A549 treated with GW870086 at 1 μM for 4 hours (cell line): ENCODE measurements around the gene ILF2. TPM values are rescaled to one million over a fixed set of nuclear protein-coding genes. Genes with fewer than 3 reads are reported as not detected.

ENCODE experiments used
- total RNA-seq: library from RNA; stranded (reverse); fragments of 200-300 nt; extraction: Qiagen RNA extraction; gene quantifications from 5 replicates; pipeline ENCODE4 v1.2.3, GENCODE V29; 2022; ENCODE audit warnings: low read depth

The ILF2 gene
- total RNA-seq = 259 to 286 TPM (median 267 TPM) in 5 replicates

GRCh38 chr1:153670859-153671627 lies at the start of gene ILF2:
Gene ILF2, minus strand, starts transcription at chr1:153670993. Its CDS starts 71 bp downstream, at chr1:153670922.

DNA sequence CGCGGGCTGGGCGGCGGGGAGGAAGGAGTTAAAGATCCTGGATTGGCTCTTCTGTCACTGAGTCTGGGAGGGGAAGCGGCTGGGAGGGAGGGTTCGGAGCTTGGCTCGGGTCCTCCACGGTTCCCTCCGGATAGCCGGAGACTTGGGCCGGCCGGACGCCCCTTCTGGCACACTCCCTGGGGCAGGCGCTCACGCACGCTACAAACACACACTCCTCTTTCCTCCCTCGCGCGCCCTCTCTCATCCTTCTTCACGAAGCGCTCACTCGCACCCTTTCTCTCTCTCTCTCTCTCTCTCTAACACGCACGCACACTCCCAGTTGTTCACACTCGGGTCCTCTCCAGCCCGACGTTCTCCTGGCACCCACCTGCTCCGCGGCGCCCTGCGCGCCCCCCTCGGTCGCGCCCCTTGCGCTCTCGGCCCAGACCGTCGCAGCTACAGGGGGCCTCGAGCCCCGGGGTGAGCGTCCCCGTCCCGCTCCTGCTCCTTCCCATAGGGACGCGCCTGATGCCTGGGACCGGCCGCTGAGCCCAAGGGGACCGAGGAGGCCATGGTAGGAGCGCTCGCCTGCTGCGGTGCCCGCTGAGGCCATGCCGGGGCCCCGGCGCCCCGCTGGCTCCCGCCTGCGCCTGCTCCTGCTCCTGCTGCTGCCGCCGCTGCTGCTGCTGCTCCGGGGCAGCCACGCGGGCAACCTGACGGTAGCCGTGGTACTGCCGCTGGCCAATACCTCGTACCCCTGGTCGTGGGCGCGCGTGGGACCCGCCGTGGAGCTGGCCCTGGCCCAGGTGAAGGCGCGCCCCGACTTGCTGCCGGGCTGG lies 7.9 kb upstream of the ILF2 start, which contains the start of gene NPR1:
Gene NPR1 (plus strand): TSS at position 170 of the 818 bp plus-strand sequence. CDS start 421 bp downstream, at position 591.

DNA sequence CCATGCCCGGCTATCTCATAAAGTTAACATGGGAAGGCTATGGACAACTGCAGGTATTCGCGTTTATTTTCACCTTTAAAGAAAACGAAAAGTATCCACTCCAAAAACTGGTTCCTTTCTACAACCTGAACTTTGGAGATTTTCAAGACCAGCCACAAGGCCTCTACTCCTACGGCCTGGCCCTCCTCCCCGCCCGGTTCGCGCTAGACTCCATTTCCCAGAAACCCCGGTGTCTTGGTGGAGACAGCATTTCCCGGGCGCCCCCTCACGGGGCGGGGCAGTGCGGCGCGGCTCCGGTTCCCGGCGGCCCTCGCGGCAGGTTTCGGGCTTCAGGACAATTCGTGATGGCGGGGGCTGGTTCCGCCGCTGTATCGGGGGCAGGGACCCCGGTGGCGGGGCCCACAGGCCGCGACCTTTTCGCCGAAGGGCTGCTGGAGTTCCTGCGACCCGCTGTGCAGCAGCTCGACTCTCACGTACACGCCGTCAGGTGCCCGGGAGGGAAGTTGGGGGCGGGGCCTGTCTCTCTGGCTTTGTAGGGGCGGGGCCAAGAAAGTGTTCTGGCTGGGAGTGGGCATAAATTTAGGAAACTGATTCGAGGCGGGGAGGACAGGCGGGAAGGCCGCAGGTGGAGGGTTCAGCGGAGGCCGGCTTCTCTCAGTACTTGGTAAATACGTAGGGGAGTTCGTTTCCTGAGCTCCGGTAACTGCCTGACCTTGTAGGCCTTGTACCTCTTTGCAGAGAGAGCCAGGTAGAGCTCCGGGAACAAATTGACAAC lies 12.2 kb downstream of the ILF2 start, which contains the start of gene SNAPIN:
Gene SNAPIN (plus strand): TSS at position 304 of the 775 bp plus-strand sequence. CDS start 41 bp downstream, at position 345.

DNA sequence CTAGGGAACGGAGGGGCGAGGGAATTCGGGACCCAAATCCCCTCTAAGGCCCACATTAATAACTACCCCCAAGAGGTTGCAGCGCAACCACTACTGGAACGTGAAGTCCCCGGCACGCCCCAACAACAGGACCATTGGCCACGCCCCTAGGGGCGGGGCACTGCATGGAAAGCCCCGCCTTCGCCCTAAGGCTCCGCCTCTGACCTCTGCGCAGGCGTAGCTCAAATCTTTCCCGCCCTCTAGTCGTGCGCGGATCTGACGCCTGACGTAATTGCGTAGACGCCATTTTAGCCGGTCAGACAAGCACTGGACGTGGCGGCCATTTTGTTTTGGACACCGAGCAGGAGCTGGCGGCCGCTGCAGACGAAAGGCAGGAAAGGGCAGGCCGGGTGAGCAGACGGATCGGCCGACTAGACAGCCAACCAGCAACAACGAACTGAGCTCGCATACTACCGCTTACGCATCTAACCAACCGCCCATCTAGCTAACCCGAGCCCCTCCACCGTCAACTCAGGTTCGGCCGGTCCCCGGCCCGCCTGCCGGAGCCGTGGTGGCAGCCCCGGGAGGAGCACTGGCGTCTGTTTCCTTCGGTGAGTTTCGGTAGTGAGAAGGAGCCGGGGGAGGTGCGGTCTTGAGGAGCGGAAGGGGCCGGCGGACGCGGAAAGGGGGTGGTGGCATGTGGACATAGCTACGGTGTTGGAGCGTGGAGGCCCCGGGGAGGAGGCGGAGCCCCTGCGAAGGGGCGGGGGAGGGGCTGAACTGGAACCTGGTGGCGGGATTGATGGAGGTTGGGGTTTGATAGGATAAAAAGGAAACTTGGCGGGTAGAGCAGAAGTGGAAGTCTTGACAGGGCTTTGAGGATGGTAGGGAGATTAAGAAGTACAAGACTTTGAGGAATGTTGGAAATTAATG lies 36.8 kb downstream of the ILF2 start, which contains the start of gene CHTOP:
Gene CHTOP (plus strand): TSS at position 313 of the 912 bp plus-strand sequence. CDS start 2,523 bp downstream, outside the sequence.

DNA sequence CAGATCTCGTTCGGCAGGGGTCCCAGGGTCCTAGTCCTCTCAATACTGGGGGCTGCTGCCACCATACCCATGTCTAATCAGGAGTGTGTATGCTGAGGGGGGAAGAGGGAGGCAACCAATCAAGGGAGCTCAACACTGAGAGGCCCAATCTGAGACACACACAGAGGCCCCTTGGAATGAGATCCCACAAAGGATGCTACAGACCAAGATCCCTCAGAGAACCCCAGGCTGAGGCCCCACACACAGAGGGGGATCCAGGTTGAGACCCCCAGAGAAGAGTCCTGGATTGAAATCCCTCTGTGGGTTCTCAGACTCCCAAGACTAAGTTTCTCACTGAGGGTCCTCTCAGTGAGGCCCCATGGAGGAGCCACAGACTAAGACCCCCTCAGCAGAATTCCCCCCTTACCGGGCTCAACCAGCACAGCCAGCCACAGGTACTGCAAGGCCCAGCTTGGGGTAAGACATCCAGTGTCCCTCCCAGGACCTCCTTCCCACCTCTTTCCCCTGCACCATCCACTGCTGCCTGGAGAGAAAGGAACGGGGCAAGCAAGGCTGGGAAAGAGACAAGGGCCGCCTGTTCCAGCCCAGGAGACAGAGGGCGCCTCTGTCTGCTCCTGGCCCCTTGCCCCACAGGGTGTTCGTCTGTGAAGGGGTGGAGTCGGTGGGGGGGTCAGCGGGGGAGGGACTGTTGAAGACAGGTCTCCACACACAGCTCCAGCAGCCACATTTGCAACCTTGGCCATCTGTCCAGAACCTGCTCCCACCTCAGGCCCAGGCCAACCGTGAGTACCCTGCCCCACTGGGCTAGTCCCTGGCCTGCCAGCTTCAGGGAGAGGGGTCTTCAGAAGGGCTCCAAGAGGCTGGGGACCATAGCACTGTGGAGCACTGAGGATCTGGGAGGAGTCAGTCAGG lies 42.8 kb downstream of the ILF2 start, which contains the start of gene S100A1:
Gene S100A1 (plus strand): TSS at position 720 of the 912 bp plus-strand sequence. CDS start 2,088 bp downstream, outside the sequence.

DNA sequence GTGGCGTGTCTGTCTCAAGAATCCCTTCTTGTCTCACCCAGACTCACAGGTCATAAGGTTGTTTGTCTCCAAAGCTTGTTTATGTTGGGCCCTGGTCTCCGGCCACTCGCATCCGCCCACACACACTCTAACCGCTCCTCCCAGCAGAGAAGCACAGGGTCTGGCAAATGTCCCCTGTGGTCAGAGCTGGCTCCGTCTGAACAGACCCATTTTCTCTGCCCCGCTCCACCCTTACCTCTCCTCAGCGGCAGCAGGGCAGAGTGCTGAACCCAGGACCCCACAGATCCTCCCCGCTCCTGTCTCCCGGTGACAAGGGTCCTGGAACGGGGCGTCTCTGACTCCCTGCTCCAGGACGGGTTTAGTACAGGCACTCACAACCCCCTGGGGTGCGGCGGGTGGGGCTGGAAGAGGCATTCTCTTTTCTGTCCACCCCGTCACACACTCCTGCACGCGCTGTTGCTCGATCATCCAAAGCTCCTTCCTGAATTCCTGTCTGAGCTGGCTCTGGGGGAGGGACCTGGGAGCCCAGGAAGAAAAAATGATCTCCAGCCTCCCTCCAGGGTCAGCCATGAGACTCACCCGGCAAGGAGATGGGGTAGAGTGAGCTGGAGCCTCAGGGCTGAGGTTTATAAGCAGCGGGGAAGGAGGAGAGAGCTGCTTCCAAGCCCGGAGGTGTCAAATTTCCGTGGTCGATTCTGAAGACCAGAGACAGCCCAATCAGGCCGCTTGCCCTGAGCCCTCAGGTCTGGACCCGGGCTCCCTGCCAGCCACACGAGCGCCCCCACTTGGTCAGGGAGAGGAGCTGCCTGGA lies 43.7 kb downstream of the ILF2 start, which contains the start of gene S100A13:
Gene S100A13 (minus strand): TSS at position 602 of the 811 bp plus-strand sequence. CDS start 1,033 bp downstream, outside the sequence.

GRCh38 chr1:153616144-153616916 lies 54.5 kb downstream of the ILF2 start, which contains the start of gene S100A14:
Gene S100A14, minus strand, starts transcription at chr1:153616325. Its CDS starts 467 bp downstream, at chr1:153615858.

DNA sequence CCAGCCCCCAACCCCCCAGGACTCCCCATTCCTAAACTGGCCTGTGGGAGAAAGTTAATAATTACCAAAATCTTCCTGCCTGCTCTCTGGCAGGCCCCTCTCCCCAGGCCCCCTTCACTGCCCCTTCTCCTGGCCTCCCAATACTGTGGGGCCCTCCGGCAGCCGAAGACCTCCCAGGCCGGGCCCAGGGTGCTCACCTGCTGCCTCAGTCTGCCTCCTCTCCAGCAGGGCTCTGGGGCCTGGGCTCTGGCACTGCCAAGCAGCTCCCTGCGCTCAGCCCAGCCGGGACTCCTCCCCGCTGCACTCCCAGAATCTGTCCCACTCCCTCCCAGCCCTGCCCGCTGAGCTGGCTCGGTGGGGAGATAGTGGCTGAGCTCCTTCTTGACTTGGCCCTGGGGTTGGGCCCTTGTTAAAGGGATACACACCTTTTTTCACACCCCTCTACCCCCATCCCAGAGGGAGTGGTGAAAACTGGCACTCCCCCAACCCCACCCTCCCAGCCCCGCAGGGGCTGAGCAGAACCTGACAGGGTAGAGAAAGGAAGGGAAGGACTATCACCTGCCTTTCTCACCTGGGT lies 58.0 kb downstream of the ILF2 start, which contains the start of gene S100A16:
Gene S100A16 (minus strand): TSS at position 383 of the 577 bp plus-strand sequence. CDS start 4,986 bp downstream, outside the sequence.

Other genes with a start within 250 kb of the ILF2 start
- not detected in 5 replicates for gene S100A7, start 210.3 kb downstream of the ILF2 start, total RNA-seq
- gene S100A6, start 135.0 kb downstream of the ILF2 start, total RNA-seq = 3,721 to 4,200 TPM (median 3,795 TPM) in 5 replicates
- gene S100A5, start 130.1 kb downstream of the ILF2 start, total RNA-seq = 0.87 to 1.4 TPM (median 1.1 TPM) in 5 replicates
- 1,668 to 2,055 TPM (median 1,841 TPM) in 5 replicates for gene S100A4, start 125.2 kb downstream of the ILF2 start, total RNA-seq
- 104 to 121 TPM (median 120 TPM) in 5 replicates for gene S100A3, start 121.7 kb downstream of the ILF2 start, total RNA-seq
- gene S100A2, start 105.1 kb downstream of the ILF2 start, total RNA-seq = 18.8 to 40.7 TPM (median 32.4 TPM) in 5 replicates
- gene S100A16, start 57.9 kb downstream of the ILF2 start, total RNA-seq = 527 to 623 TPM (median 604 TPM) in 5 replicates
- gene S100A14, start 54.7 kb downstream of the ILF2 start, total RNA-seq = 0.29 to 0.82 TPM (median 0.52 TPM) in 5 replicates
- gene S100A13, start 43.5 kb downstream of the ILF2 start, total RNA-seq = 181 to 204 TPM (median 194 TPM) in 5 replicates
- gene S100A1, start 42.6 kb downstream of the ILF2 start, total RNA-seq = 0.62 to 0.80 TPM (median 0.73 TPM) in 4 of 5 replicates, not detected in the other
- gene CHTOP, start 36.9 kb downstream of the ILF2 start, total RNA-seq = 68.2 to 85.8 TPM (median 80.9 TPM) in 5 replicates
- gene SNAPIN, start 12.3 kb downstream of the ILF2 start, total RNA-seq = 55.9 to 63.8 TPM (median 59.8 TPM) in 5 replicates
- 0.97 to 1.6 TPM (median 1.1 TPM) in 5 replicates for gene NPR1, start 7.7 kb upstream of the ILF2 start, total RNA-seq
- 16.1 to 20.1 TPM (median 18.6 TPM) in 5 replicates for gene INTS3, start 57.1 kb upstream of the ILF2 start, total RNA-seq
- 0.91 to 2.4 TPM (median 1.6 TPM) in 5 replicates for gene SLC27A3, start 104.4 kb upstream of the ILF2 start, total RNA-seq